ENCODE data around the gene MAML2. TPM values are rescaled to one million over a fixed set of nuclear protein-coding genes. Genes with fewer than 3 reads are reported as not detected.

MAML2 gene
- total and polyA plus RNA-seq, 2 of the 8 experiments (the other 6 are each of a cell fraction or from before 2014, with no cell fraction given) = 3.8 to 6.6 TPM

GRCh38 chr11:96161307-96162089 is 181.5 kb downstream of the MAML2 start (continued):
- TF ChIP-seq MAX (IDR thresholded peaks at IDR 0.05) = no peak
